Measurements from ENCODE around the gene NFAT5. TPM values are rescaled to one million over a fixed set of nuclear protein-coding genes. Genes with fewer than 3 reads are reported as not detected.

Gene NFAT5
- polyA plus RNA-seq, 3 donors = 2.4 to 6.9 (median 2.5) TPM

DNA sequence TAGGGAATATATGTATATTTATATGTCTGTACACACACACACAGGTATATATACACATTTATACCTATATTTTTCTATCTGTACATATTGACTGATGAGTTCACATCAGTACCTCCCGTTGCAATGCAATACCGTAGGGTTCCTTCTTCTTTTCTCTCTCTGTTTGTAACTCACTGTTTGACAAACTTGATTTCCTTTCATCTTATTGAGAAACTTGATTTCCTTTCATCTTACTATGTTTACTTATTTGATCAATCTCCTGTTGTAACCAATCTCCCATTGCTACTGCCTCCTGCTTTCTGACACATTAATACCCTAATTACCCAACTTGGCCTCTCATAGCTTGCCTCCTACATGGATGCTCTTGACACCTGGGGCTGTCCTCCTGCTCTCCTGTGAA lies 49.8 kb downstream of the NFAT5 start:
- Histone ChIP-seq H3K79me2 (ENCODE audit: insufficient read depth, low read length) (no peaks in the 10 kb centered on the region), H3K27me3 (ENCODE audit: control insufficient read depth in 2 of 2, insufficient read depth in 2 of 2, low read length in 2 of 2) (no peaks in the 10 kb centered on the region), H3K4me1 (ENCODE audit: control insufficient read depth in 1 of 2, insufficient read depth in 2 of 2, low read length in 2 of 2) (peaks cover 2 to 6% of the 10 kb centered on the region in 2 donors), H2AFZ (ENCODE audit: insufficient read depth, low read depth, low read length, poor library complexity, severe bottlenecking) (no peak overlapping the region), H3K36me3 (replicated peaks in 1 of 2; ENCODE audit: control insufficient read depth in 1 of 2, insufficient read depth in 2 of 2, low read length in 2 of 2) (peaks cover 0 to 5% of the 10 kb centered on the region in 2 donors), H3K27ac (ENCODE audit: low read depth in 1 of 2, low read length in 2 of 2) (no peak overlapping the region), H4K20me1 (ENCODE audit: insufficient read depth, low read length) (peaks cover 96% of the 10 kb centered on the region), H3K9me3 (replicated peaks in 1 of 2; ENCODE audit: control insufficient read depth in 1 of 2, insufficient read depth in 1 of 2, low read length in 2 of 2) (no peaks in the 10 kb centered on the region), H3K4me3 (replicated peaks in 1 of 3; ENCODE audit: low read depth in 2 of 3, low read length in 3 of 3) (no peak overlapping the region), H3K9ac (ENCODE audit: insufficient read depth, low read length, poor library complexity, severe bottlenecking) (no peak overlapping the region), H3K4me2 (replicated peaks; ENCODE audit: extremely low read depth, low read length, poor library complexity, severe bottlenecking) (no peak overlapping the region)
- H3K4me1 Mint-ChIP-seq = peaks cover 13% of the 10 kb centered on the region
- no peaks in the 10 kb centered on the region for H3K27me3 Mint-ChIP-seq (ENCODE audit: low read depth in 3 of 3)
- peaks cover 8 to 14% of the 10 kb centered on the region in 2 donors for H3K36me3 Mint-ChIP-seq
- intact Hi-C loops (cut with micrococcal nuclease) = no loop called here
- no peaks in the 10 kb centered on the region for H3K9me3 Mint-ChIP-seq
- peak overlapping the region in 1 of 7 donors; percentile 7 for H3K27ac Mint-ChIP-seq
- no peak overlapping the region for H3K4me3 Mint-ChIP-seq
- TF ChIP-seq, protein P1, sequence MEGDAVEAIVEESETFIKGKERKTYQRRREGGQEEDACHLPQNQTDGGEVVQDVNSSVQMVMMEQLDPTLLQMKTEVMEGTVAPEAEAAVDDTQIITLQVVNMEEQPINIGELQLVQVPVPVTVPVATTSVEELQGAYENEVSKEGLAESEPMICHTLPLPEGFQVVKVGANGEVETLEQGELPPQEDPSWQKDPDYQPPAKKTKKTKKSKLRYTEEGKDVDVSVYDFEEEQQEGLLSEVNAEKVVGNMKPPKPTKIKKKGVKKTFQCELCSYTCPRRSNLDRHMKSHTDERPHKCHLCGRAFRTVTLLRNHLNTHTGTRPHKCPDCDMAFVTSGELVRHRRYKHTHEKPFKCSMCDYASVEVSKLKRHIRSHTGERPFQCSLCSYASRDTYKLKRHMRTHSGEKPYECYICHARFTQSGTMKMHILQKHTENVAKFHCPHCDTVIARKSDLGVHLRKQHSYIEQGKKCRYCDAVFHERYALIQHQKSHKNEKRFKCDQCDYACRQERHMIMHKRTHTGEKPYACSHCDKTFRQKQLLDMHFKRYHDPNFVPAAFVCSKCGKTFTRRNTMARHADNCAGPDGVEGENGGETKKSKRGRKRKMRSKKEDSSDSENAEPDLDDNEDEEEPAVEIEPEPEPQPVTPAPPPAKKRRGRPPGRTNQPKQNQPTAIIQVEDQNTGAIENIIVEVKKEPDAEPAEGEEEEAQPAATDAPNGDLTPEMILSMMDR (IDR thresholded peaks at IDR 0.05) = no peak
- WGBS (ENCODE audit: insufficient coverage) = 37% methylated on average over 2 of the region's 2 CpGs
- DNase-seq = no peak

DNA sequence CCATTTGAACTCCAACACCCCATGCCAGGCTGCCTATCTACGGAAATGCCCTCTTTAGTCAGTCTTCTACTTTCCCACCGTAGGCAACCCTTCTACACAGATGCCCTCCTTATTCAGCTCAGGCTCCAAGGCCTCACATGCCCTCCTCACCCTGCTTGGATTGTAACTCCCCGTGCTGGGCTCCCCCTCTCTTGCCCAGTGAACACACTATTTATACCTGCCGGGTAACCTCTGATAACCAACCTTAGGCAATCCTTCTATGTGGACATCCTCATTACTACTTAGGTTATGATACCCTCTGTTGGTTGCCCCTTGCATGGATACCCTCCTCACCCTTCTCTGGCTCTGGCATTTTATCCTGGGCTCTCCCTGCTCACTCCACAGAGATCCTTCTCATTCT lies 50.3 kb downstream of the NFAT5 start:
- Histone ChIP-seq H3K4me1 (ENCODE audit: control insufficient read depth in 1 of 2, insufficient read depth in 2 of 2, low read length in 2 of 2) (peaks cover 2 to 6% of the 10 kb centered on the region in 2 donors), H3K4me2 (replicated peaks; ENCODE audit: extremely low read depth, low read length, poor library complexity, severe bottlenecking) (no peak overlapping the region), H3K9ac (ENCODE audit: insufficient read depth, low read length, poor library complexity, severe bottlenecking) (no peak overlapping the region), H3K4me3 (replicated peaks in 1 of 3; ENCODE audit: low read depth in 2 of 3, low read length in 3 of 3) (no peak overlapping the region), H3K9me3 (replicated peaks in 1 of 2; ENCODE audit: control insufficient read depth in 1 of 2, insufficient read depth in 1 of 2, low read length in 2 of 2) (no peaks in the 10 kb centered on the region), H3K27ac (ENCODE audit: low read depth in 1 of 2, low read length in 2 of 2) (no peak overlapping the region), H3K79me2 (ENCODE audit: insufficient read depth, low read length) (no peaks in the 10 kb centered on the region), H3K36me3 (replicated peaks in 1 of 2; ENCODE audit: control insufficient read depth in 1 of 2, insufficient read depth in 2 of 2, low read length in 2 of 2) (peaks cover 0 to 5% of the 10 kb centered on the region in 2 donors), H4K20me1 (ENCODE audit: insufficient read depth, low read length) (peaks cover 97% of the 10 kb centered on the region), H3K27me3 (ENCODE audit: control insufficient read depth in 2 of 2, insufficient read depth in 2 of 2, low read length in 2 of 2) (no peaks in the 10 kb centered on the region), H2AFZ (ENCODE audit: insufficient read depth, low read depth, low read length, poor library complexity, severe bottlenecking) (no peak overlapping the region)
- H3K27ac Mint-ChIP-seq = peak overlapping the region in 1 of 7 donors; percentile 7
- no peaks in the 10 kb centered on the region for H3K27me3 Mint-ChIP-seq (ENCODE audit: low read depth in 3 of 3)
- peaks cover 8 to 15% of the 10 kb centered on the region in 2 donors for H3K36me3 Mint-ChIP-seq
- TF ChIP-seq, protein P1 (IDR thresholded peaks at IDR 0.05) = no peak
- no peak overlapping the region for H3K4me3 Mint-ChIP-seq
- intact Hi-C loops (cut with micrococcal nuclease) = no loop called here
- no peaks in the 10 kb centered on the region for H3K9me3 Mint-ChIP-seq
- DNase-seq = no peak
- 100% methylated on average over 4 of the region's 4 CpGs for WGBS (ENCODE audit: insufficient coverage)
- peaks cover 13% of the 10 kb centered on the region for H3K4me1 Mint-ChIP-seq

Data from CD14-positive monocyte (primary cell).